ENCODE data around the gene EXPH5. TPM values are rescaled to one million over a fixed set of nuclear protein-coding genes. Genes with fewer than 3 reads are reported as not detected.
"Not testable (repeated sequence)": the region's sequence is repeated elsewhere in the genome, so short reads cannot be mapped to it uniquely, and the experiment has no call there.

EXPH5 gene
- 0.52 TPM for total RNA-seq

GRCh38 chr11:108593214-108593922, at the start of gene EXPH5:
TSS of gene EXPH5 (minus strand) at chr11:108593768. CDS start at chr11:108593536, 232 bp downstream.
- H3K4me3 ChIP-seq (ENCODE audit: low read length in 3 of 3) = peak within 1 kb of the TSS; percentile 68 to 88 (median 71)
- peak within 1 kb of the TSS; percentile 59 to 74 (median 70) for H3K9ac ChIP-seq (ENCODE audit: low read depth in 1 of 3, low read length in 3 of 3)
- H3K27me3 ChIP-seq (ENCODE audit: control insufficient read depth in 3 of 3, insufficient read depth in 3 of 3, low read length in 3 of 3) = peaks cover 4 to 14% (median 10%) of the 10 kb centered on the region in 3 donors
- H3K36me3 ChIP-seq (ENCODE audit: control insufficient read depth in 3 of 3, insufficient read depth in 3 of 3, low read length in 3 of 3) = no peaks in the 10 kb centered on the region
- H3K9me3 ChIP-seq (ENCODE audit: control insufficient read depth in 3 of 3, low read length in 3 of 3) = no peaks in the 10 kb centered on the region
- peaks cover 2 to 5% (median 5%) of the 10 kb centered on the region in 3 donors for H3K4me1 ChIP-seq (ENCODE audit: control insufficient read depth in 3 of 3, insufficient read depth in 3 of 3, low read length in 3 of 3)
- H3K27ac ChIP-seq (ENCODE audit: low read depth, low read length) = no peak within 1 kb of the TSS

- H3K4me3 ChIP-seq (ENCODE audit: low read length in 3 of 3); H3K9ac ChIP-seq (ENCODE audit: low read depth in 1 of 3, low read length in 3 of 3); H3K27me3 ChIP-seq (ENCODE audit: control insufficient read depth in 3 of 3, insufficient read depth in 3 of 3, low read length in 3 of 3); H3K4me1 ChIP-seq (ENCODE audit: control insufficient read depth in 3 of 3, insufficient read depth in 3 of 3, low read length in 3 of 3); H3K36me3 ChIP-seq (ENCODE audit: control insufficient read depth in 3 of 3, insufficient read depth in 3 of 3, low read length in 3 of 3); H3K9me3 ChIP-seq (ENCODE audit: control insufficient read depth in 3 of 3, low read length in 3 of 3); H3K27ac ChIP-seq (ENCODE audit: low read depth, low read length): not testable (repeated sequence)
These were observed 48.2 kb upstream of the EXPH5 start for GRCh38 chr11:108641752-108642151.

- Histone ChIP-seq H3K4me1 (ENCODE audit: control insufficient read depth in 3 of 3, insufficient read depth in 3 of 3, low read length in 3 of 3) (no peaks in the 10 kb centered on the region), H3K36me3 (ENCODE audit: control insufficient read depth in 3 of 3, insufficient read depth in 3 of 3, low read length in 3 of 3) (no peaks in the 10 kb centered on the region)
These were observed 45.6 kb upstream of the EXPH5 start for GRCh38 chr11:108639146-108639545.

GRCh38 chr11:108636222-108636621, 42.7 kb upstream of the EXPH5 start:
- Histone ChIP-seq H3K9ac (ENCODE audit: low read depth in 1 of 3, low read length in 3 of 3) (no peak overlapping the region), H3K36me3 (ENCODE audit: control insufficient read depth in 3 of 3, insufficient read depth in 3 of 3, low read length in 3 of 3) (no peaks in the 10 kb centered on the region), H3K4me3 (ENCODE audit: low read length in 3 of 3) (no peak overlapping the region), H3K27ac (ENCODE audit: low read depth, low read length) (no peak overlapping the region), H3K9me3 (ENCODE audit: control insufficient read depth in 3 of 3, low read length in 3 of 3) (no peaks in the 10 kb centered on the region), H3K4me1 (ENCODE audit: control insufficient read depth in 3 of 3, insufficient read depth in 3 of 3, low read length in 3 of 3) (no peaks in the 10 kb centered on the region), H3K27me3 (ENCODE audit: control insufficient read depth in 3 of 3, insufficient read depth in 3 of 3, low read length in 3 of 3) (peaks cover 0 to 2% (median 0%) of the 10 kb centered on the region in 3 donors)

More at GRCh38 chr11:108639146-108639545, 45.6 kb upstream of the EXPH5 start:
- H3K4me3 ChIP-seq (ENCODE audit: low read length in 3 of 3) = no peak overlapping the region
- no peak overlapping the region for H3K27ac ChIP-seq (ENCODE audit: low read depth, low read length)
- H3K9me3 ChIP-seq (ENCODE audit: control insufficient read depth in 3 of 3, low read length in 3 of 3) = no peaks in the 10 kb centered on the region
- peaks cover 0 to 1% (median 0%) of the 10 kb centered on the region in 3 donors for H3K27me3 ChIP-seq (ENCODE audit: control insufficient read depth in 3 of 3, insufficient read depth in 3 of 3, low read length in 3 of 3)
- no peak overlapping the region for H3K9ac ChIP-seq (ENCODE audit: low read depth in 1 of 3, low read length in 3 of 3)

GRCh38 chr11:108635106-108635505, 41.5 kb upstream of the EXPH5 start:
- H3K4me3 ChIP-seq (ENCODE audit: low read length in 3 of 3) = no peak overlapping the region

GRCh38 chr11:108632041-108632704, 38.6 kb upstream of the EXPH5 start:
- Histone ChIP-seq H3K27ac (ENCODE audit: low read depth, low read length) (no peak overlapping the region), H3K4me1 (ENCODE audit: control insufficient read depth in 3 of 3, insufficient read depth in 3 of 3, low read length in 3 of 3) (no peaks in the 10 kb centered on the region), H3K36me3 (ENCODE audit: control insufficient read depth in 3 of 3, insufficient read depth in 3 of 3, low read length in 3 of 3) (no peaks in the 10 kb centered on the region), H3K9ac (ENCODE audit: low read depth in 1 of 3, low read length in 3 of 3) (no peak overlapping the region), H3K9me3 (ENCODE audit: control insufficient read depth in 3 of 3, low read length in 3 of 3) (peaks cover 0 to 11% (median 0%) of the 10 kb centered on the region in 3 donors), H3K27me3 (ENCODE audit: control insufficient read depth in 3 of 3, insufficient read depth in 3 of 3, low read length in 3 of 3) (peaks cover 0 to 2% (median 0%) of the 10 kb centered on the region in 3 donors), H3K4me3 (ENCODE audit: low read length in 3 of 3) (no peak overlapping the region)

More at GRCh38 chr11:108635106-108635505, 41.5 kb upstream of the EXPH5 start:
- Histone ChIP-seq H3K9me3 (ENCODE audit: control insufficient read depth in 3 of 3, low read length in 3 of 3) (no peaks in the 10 kb centered on the region), H3K27me3 (ENCODE audit: control insufficient read depth in 3 of 3, insufficient read depth in 3 of 3, low read length in 3 of 3) (peaks cover 0 to 2% (median 0%) of the 10 kb centered on the region in 3 donors), H3K27ac (ENCODE audit: low read depth, low read length) (no peak overlapping the region), H3K4me1 (ENCODE audit: control insufficient read depth in 3 of 3, insufficient read depth in 3 of 3, low read length in 3 of 3) (no peaks in the 10 kb centered on the region), H3K9ac (ENCODE audit: low read depth in 1 of 3, low read length in 3 of 3) (no peak overlapping the region), H3K36me3 (ENCODE audit: control insufficient read depth in 3 of 3, insufficient read depth in 3 of 3, low read length in 3 of 3) (no peaks in the 10 kb centered on the region)

GRCh38 chr11:108629274-108629673, 35.7 kb upstream of the EXPH5 start:
- Histone ChIP-seq H3K4me3 (ENCODE audit: low read length in 3 of 3) (no peak overlapping the region), H3K36me3 (ENCODE audit: control insufficient read depth in 3 of 3, insufficient read depth in 3 of 3, low read length in 3 of 3) (no peaks in the 10 kb centered on the region), H3K27me3 (ENCODE audit: control insufficient read depth in 3 of 3, insufficient read depth in 3 of 3, low read length in 3 of 3) (peaks cover 0 to 2% (median 0%) of the 10 kb centered on the region in 3 donors), H3K27ac (ENCODE audit: low read depth, low read length) (no peak overlapping the region), H3K9me3 (ENCODE audit: control insufficient read depth in 3 of 3, low read length in 3 of 3) (peaks cover 0 to 11% (median 0%) of the 10 kb centered on the region in 3 donors), H3K9ac (ENCODE audit: low read depth in 1 of 3, low read length in 3 of 3) (no peak overlapping the region), H3K4me1 (ENCODE audit: control insufficient read depth in 3 of 3, insufficient read depth in 3 of 3, low read length in 3 of 3) (no peaks in the 10 kb centered on the region)

GRCh38 chr11:108628812-108629211, 35.2 kb upstream of the EXPH5 start:
- no peaks in the 10 kb centered on the region for H3K27me3 ChIP-seq (ENCODE audit: control insufficient read depth in 3 of 3, insufficient read depth in 3 of 3, low read length in 3 of 3)
- H3K9ac ChIP-seq (ENCODE audit: low read depth in 1 of 3, low read length in 3 of 3) = no peak overlapping the region
- no peaks in the 10 kb centered on the region for H3K36me3 ChIP-seq (ENCODE audit: control insufficient read depth in 3 of 3, insufficient read depth in 3 of 3, low read length in 3 of 3)
- peaks cover 0 to 11% (median 0%) of the 10 kb centered on the region in 3 donors for H3K9me3 ChIP-seq (ENCODE audit: control insufficient read depth in 3 of 3, low read length in 3 of 3)
- no peak overlapping the region for H3K27ac ChIP-seq (ENCODE audit: low read depth, low read length)
- no peak overlapping the region for H3K4me3 ChIP-seq (ENCODE audit: low read length in 3 of 3)
- no peaks in the 10 kb centered on the region for H3K4me1 ChIP-seq (ENCODE audit: control insufficient read depth in 3 of 3, insufficient read depth in 3 of 3, low read length in 3 of 3)

- H3K27ac ChIP-seq (ENCODE audit: low read depth, low read length) = no peak overlapping the region
- no peaks in the 10 kb centered on the region for H3K27me3 ChIP-seq (ENCODE audit: control insufficient read depth in 3 of 3, insufficient read depth in 3 of 3, low read length in 3 of 3)
- no peak overlapping the region for H3K4me3 ChIP-seq (ENCODE audit: low read length in 3 of 3)
- peaks cover 0 to 11% (median 0%) of the 10 kb centered on the region in 3 donors for H3K9me3 ChIP-seq (ENCODE audit: control insufficient read depth in 3 of 3, low read length in 3 of 3)
- H3K4me1 ChIP-seq (ENCODE audit: control insufficient read depth in 3 of 3, insufficient read depth in 3 of 3, low read length in 3 of 3) = no peaks in the 10 kb centered on the region
- H3K9ac ChIP-seq (ENCODE audit: low read depth in 1 of 3, low read length in 3 of 3) = no peak overlapping the region
- H3K36me3 ChIP-seq (ENCODE audit: control insufficient read depth in 3 of 3, insufficient read depth in 3 of 3, low read length in 3 of 3) = no peaks in the 10 kb centered on the region
These were observed 34.8 kb upstream of the EXPH5 start for GRCh38 chr11:108628326-108628725.
